Keratinocyte (primary cell): ENCODE data around the gene ABHD13. TPM values are rescaled to one million over a fixed set of nuclear protein-coding genes. Genes with fewer than 3 reads are reported as not detected.

ENCODE experiments used
- DNase-seq: peaks from one replicate; pipeline ENCODE4 v3.0.0-alpha.2; 2011; ENCODE audit warnings: low read depth, missing footprints, low spot score
- FAIRE-seq: peaks from 2 replicates; lab custom pipeline; 2011; peaks lifted over from hg19 to GRCh38; lab: Jason Lieb, UNC
- H2AFZ ChIP-seq: 2 replicates; pipeline ENCODE4 v1.6.0; 2012; ENCODE audit warnings: low read length, control low read depth, inconsistent platforms; ENCODE audit not compliant: control insufficient read depth
- H3K27ac ChIP-seq: 2 replicates; pipeline ENCODE4 v1.5.1; 2011; ENCODE audit warnings: low read length; ENCODE audit not compliant: control insufficient read depth, insufficient read depth
- H3K27me3 ChIP-seq: 3 replicates; pipeline ENCODE4 v1.6.0; 2011; ENCODE audit warnings: low read length; ENCODE audit not compliant: control insufficient read depth, insufficient read depth; ENCODE audit errors: extremely low read depth
- H3K36me3 ChIP-seq, 2 experiments: 2 replicates in 1 of 2; 3 replicates in 1 of 2; pipeline ENCODE4 v1.5.1; 2011; ENCODE audit warnings: low read length in 2 of 2, mild to moderate bottlenecking in 1 of 2; ENCODE audit not compliant: control insufficient read depth in 2 of 2, insufficient read depth in 2 of 2; ENCODE audit errors: extremely low read depth in 1 of 2
- H3K4me1 ChIP-seq: 3 replicates; pipeline ENCODE4 v1.5.1; 2011; ENCODE audit warnings: low read length; ENCODE audit not compliant: control insufficient read depth, insufficient read depth; ENCODE audit errors: extremely low read depth
- H3K4me2 ChIP-seq: 3 replicates; pipeline ENCODE4 v1.6.0; 2011; ENCODE audit warnings: low read depth, low read length; ENCODE audit not compliant: control insufficient read depth, insufficient read depth; ENCODE audit errors: extremely low read depth
- H3K4me3 ChIP-seq, 3 experiments: fragments of 200-600 bp in 1 of 3; sonication (generic) in 1 of 3; 2 replicates in 2 of 3; 3 replicates in 1 of 3; pipeline ENCODE4 v1.5.1; 2011 to 2016; ENCODE audit warnings: low read length in 3 of 3, mild to moderate bottlenecking in 3 of 3, control low read depth in 2 of 3, inconsistent platforms in 1 of 3, low read depth in 1 of 3, mixed read lengths in 1 of 3, mixed run types in 1 of 3, moderate library complexity in 1 of 3; ENCODE audit not compliant: control insufficient read depth in 2 of 3, insufficient read depth in 2 of 3; ENCODE audit errors: extremely low read depth in 1 of 3
- H3K79me2 ChIP-seq: 2 replicates; pipeline ENCODE4 v1.6.0; 2012; ENCODE audit warnings: low read length; ENCODE audit not compliant: control insufficient read depth, insufficient read depth
- H3K9ac ChIP-seq: 3 replicates; pipeline ENCODE4 v1.6.0; 2011; ENCODE audit warnings: low read length; ENCODE audit not compliant: control insufficient read depth, insufficient read depth; ENCODE audit errors: extremely low read depth
- H3K9me1 ChIP-seq: 3 replicates; pipeline ENCODE4 v1.6.0; 2011; ENCODE audit warnings: low read length; ENCODE audit not compliant: control insufficient read depth, insufficient read depth; ENCODE audit errors: extremely low read depth
- H3K9me3 ChIP-seq: 2 replicates; pipeline ENCODE4 v1.5.1; 2012; ENCODE audit warnings: low read depth, low read length; ENCODE audit not compliant: control insufficient read depth
- H4K20me1 ChIP-seq: 3 replicates; pipeline ENCODE4 v1.6.0; 2011; ENCODE audit warnings: low read length; ENCODE audit not compliant: control insufficient read depth, insufficient read depth; ENCODE audit errors: extremely low read depth
- EZH2 ChIP-seq: IDR thresholded peaks from one replicate; pipeline ENCODE4 v1.6.1; 2012; ENCODE audit warnings: inconsistent platforms, mild to moderate bottlenecking, low read length, moderate library complexity
- dilution Hi-C: fragments of 300-500 bp; cut with MboI; formaldehyde crosslinking; loops from one replicate; pipeline ENCODE4 v1.7.0; 2020; ENCODE audit warnings: low sequenced_read_pairs; ENCODE audit not compliant: extremely low pct_ligation_motif_present
- polyA plus RNA-seq, 5 experiments: library from polyadenylated mRNA; depleted of rRNA in 3 of 5; stranded (reverse) in 3 of 5; stranded (forward) in 1 of 5; unstranded in 1 of 5; fragments of >200 nt; gene quantifications; 1 replicate in 1 of 5; 2 replicates in 3 of 5; 3 replicates in 1 of 5; pipeline versions ENCODE4 v1.2.1 to v1.2.3, GENCODE V29; 2011 to 2012; ENCODE audit warnings: missing spikeins in 2 of 5, low read depth in 1 of 5, low replicate concordance in 1 of 5
- TF ChIP-seq, protein P1 (sequence below), 3 experiments: IDR thresholded peaks in 1 of 3; conservative IDR thresholded peaks in 1 of 3; optimal IDR thresholded peaks in 1 of 3; 2 replicates in 2 of 3; 3 replicates in 1 of 3; pipeline versions ENCODE3 to v1.5.1; 2011; ENCODE audit warnings: low read length in 3 of 3, mild to moderate bottlenecking in 3 of 3, moderate library complexity in 2 of 3, control low read depth in 1 of 3, inconsistent platforms in 1 of 3; ENCODE audit not compliant: insufficient read depth in 2 of 3; ENCODE audit errors: extremely low read depth in 1 of 3

The ABHD13 gene
- polyA plus RNA-seq, 1 donor (not counting 4 experiments of a cell fraction or from before 2014, with no cell fraction given): 12.8 TPM

DNA sequence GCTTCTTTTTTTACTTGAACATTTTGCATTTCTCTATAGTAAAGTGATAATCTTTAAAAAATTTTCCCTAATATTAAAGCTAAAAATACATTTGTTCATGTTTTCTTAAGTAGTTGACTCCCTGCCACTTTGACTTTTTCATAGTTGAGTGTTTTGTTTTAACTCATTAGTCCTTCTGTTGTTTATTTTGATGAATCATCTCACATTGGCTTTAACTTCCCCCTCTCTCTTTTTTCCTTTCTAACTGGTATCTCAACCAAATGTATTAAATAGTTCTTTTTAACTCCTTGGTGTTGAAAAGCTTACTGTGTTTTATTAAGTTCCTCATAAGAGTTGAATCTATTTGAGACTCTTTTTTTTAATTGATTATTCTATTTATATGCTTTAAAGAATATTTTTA lies 54.1 kb downstream of the ABHD13 start:
- FAIRE-seq (no peak), DNase-seq (no peak)
- H3K79me2 ChIP-seq: no peaks in the 10 kb centered on the region
- no peak overlapping the region for H3K27ac ChIP-seq
- no peak overlapping the region for H3K4me3 ChIP-seq
- H3K9me3 ChIP-seq: no peaks in the 10 kb centered on the region
- H3K9ac ChIP-seq: no peak overlapping the region
- no peaks in the 10 kb centered on the region for H3K36me3 ChIP-seq
- TF ChIP-seq, protein P1, sequence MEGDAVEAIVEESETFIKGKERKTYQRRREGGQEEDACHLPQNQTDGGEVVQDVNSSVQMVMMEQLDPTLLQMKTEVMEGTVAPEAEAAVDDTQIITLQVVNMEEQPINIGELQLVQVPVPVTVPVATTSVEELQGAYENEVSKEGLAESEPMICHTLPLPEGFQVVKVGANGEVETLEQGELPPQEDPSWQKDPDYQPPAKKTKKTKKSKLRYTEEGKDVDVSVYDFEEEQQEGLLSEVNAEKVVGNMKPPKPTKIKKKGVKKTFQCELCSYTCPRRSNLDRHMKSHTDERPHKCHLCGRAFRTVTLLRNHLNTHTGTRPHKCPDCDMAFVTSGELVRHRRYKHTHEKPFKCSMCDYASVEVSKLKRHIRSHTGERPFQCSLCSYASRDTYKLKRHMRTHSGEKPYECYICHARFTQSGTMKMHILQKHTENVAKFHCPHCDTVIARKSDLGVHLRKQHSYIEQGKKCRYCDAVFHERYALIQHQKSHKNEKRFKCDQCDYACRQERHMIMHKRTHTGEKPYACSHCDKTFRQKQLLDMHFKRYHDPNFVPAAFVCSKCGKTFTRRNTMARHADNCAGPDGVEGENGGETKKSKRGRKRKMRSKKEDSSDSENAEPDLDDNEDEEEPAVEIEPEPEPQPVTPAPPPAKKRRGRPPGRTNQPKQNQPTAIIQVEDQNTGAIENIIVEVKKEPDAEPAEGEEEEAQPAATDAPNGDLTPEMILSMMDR (optimal IDR thresholded peaks at IDR 0.05 in 1 of 3, IDR thresholded peaks at IDR 0.05 in 1 of 3, conservative IDR thresholded peaks at IDR 0.05 in 1 of 3; ENCODE audit: extremely low read depth in 1 of 3, insufficient read depth in 2 of 3, low read length in 3 of 3): no peak
- no peak for TF ChIP-seq EZH2
- no peaks in the 10 kb centered on the region for H4K20me1 ChIP-seq
- no peaks in the 10 kb centered on the region for H3K27me3 ChIP-seq
- H3K4me2 ChIP-seq: no peak overlapping the region
- H3K4me1 ChIP-seq: peaks cover 4% of the 10 kb centered on the region
- no peaks in the 10 kb centered on the region for H3K9me1 ChIP-seq
- H2AFZ ChIP-seq: no peak overlapping the region
- dilution Hi-C loops: no loop called here

DNA sequence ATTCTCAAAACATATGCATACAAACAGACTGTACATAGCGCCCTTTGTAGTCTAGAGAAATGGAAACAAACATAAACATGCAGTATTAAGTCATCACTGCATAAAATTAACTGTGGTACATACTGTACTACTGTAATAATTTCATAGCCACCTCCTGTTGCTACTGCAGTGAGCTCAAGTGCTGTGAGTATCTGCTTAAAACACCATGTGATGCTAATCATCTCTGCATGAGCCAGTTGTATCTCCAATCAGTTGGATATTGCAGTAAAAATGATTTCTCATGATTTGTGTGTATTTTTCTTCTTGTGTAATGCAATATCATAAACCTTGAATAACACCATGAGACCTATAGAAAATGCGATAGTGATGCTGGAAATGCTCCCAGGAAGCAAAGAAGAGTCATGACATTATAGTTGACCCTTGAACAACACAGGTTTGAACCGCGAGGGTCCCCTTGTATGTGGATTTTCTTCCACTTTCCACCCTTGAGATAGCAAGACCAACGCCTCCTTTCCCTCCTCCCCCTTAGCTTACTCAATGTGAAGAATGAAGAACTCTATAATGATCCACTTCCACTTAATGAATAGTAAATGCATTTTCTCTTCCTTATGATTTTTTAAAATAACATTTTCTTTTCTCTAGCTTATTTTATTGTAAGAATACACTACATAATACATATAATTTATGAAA lies 55.4 kb downstream of the ABHD13 start:
- no peak overlapping the region for H3K9ac ChIP-seq
- no peaks in the 10 kb centered on the region for H4K20me1 ChIP-seq
- dilution Hi-C loops: no loop called here
- H3K79me2 ChIP-seq: no peaks in the 10 kb centered on the region
- TF ChIP-seq, protein P1 (optimal IDR thresholded peaks at IDR 0.05 in 1 of 3, IDR thresholded peaks at IDR 0.05 in 1 of 3, conservative IDR thresholded peaks at IDR 0.05 in 1 of 3; ENCODE audit: extremely low read depth in 1 of 3, insufficient read depth in 2 of 3, low read length in 3 of 3): no peak
- no peak for TF ChIP-seq EZH2
- H3K27ac ChIP-seq: no peak overlapping the region
- H3K9me3 ChIP-seq: no peaks in the 10 kb centered on the region
- H3K4me1 ChIP-seq: peaks cover 4% of the 10 kb centered on the region
- DNase-seq: no peak
- FAIRE-seq: no peak
- no peaks in the 10 kb centered on the region for H3K36me3 ChIP-seq
- H3K9me1 ChIP-seq: no peaks in the 10 kb centered on the region
- no peak overlapping the region for H3K4me2 ChIP-seq
- no peaks in the 10 kb centered on the region for H3K27me3 ChIP-seq
- no peak overlapping the region for H2AFZ ChIP-seq
- no peak overlapping the region for H3K4me3 ChIP-seq
